Limb (tissue), 2 donors: Measurements from ENCODE around the gene OR56B4.
"Not testable (repeated sequence)": the region's sequence is repeated elsewhere in the genome, so short reads cannot be mapped to it uniquely, and the experiment has no call there.

ENCODE experiments used
- DNase-seq, 2 donors: peaks; one replicate each; pipeline ENCODE4 v3.0.0-alpha.2; 2016; ENCODE audit errors: extremely low spot score in 2 of 2

Gene OR56B4, protein sequence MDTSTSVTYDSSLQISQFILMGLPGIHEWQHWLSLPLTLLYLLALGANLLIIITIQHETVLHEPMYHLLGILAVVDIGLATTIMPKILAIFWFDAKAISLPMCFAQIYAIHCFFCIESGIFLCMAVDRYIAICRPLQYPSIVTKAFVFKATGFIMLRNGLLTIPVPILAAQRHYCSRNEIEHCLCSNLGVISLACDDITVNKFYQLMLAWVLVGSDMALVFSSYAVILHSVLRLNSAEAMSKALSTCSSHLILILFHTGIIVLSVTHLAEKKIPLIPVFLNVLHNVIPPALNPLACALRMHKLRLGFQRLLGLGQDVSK

DNA sequence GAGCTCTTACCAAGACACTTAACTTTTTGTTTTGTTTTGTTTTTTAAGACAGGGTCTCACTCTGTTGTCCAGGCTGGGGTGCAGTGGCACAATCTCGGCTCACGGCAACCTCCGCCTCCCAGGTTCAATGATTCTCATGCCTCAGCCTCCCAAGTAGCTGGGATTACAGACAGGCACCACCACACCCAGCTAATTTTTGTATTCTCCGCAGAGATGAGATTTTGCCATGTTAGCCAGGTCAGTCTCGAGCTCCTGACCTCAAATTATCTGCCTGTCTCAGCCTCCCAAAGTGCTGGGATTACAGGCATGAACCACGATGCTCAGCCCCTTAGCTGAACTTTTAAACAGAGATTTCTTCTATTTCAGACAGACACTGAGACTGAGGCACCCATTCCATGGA, at the start of gene OR56B4:
Gene OR56B4, plus strand, starts transcription at position 301 of the 400 bp plus-strand sequence. Its CDS starts 95 bp downstream, at position 396.
- DNase-seq: not testable (repeated sequence)

DNA sequence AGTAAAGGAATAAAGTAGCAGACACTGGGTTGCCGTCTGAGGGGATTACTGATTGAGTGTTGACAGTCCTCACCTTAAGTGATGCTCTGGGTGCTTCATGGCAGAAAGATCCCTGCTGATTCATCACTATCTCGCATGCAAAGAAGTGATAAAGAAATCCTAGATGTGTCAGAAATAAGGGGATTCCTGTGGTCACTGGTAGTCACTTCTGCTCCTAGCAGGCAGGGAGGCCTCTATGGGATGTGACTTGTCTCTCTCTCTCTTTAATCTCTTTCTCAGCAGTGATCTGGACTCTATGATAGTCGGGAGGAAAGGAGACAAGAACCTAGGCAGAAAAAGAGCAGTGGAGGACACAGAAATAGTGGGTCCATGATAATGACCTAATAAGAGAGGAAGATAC, 46.0 kb upstream of the OR56B4 start:
- DNase-seq: no peak

DNA sequence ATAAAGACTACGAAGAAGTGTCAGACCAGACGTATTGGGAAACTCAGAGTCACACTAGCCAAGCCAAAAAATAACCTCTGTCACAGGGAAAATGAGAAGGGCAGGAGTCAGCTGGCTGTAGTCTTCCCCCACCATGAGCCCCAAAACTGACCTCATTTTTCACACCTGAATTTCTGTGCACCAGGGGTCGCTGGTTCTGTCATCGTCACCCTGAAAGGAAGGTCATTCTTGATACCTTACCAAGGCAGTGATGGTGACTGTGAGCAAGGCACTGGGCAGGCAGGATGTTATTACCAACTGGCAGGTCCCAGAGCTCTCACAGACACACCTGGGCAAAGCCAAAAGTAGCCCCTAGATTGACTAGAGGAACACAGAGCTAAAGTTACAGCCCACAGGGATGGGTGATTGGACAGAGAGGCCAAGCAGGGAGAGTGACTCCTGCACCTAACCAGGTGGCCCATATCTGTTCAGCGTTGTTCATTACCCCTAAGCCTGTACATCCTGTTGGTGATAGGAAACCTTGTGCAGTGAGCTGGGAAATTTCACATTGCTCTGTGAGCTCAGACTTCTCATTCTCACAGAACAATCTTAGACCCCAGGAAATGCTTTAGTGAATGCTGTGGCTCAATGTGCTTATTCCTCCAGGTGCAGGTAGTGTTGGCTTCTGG, 44.7 kb upstream of the OR56B4 start:
- DNase-seq: no peak

DNA sequence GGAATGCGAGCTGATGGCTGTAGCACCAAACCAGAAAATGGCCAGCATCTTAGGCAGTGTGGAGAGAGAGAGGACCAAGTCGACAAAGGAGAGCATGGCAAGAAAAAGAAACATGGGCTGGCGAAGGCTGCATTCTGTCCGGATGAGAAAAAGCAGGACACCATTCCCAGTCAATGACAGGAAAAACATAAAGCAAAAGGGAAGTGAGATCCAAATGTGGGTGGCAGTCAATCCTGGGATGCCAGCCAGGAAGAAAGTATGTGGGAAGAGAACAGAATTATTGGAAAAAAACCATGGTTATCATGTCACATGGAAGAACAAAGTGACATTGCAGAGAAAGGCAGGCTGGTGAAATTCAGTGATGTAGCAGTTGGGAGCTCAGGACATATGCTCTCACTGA, 40.0 kb upstream of the OR56B4 start:
- no peak for DNase-seq

DNA sequence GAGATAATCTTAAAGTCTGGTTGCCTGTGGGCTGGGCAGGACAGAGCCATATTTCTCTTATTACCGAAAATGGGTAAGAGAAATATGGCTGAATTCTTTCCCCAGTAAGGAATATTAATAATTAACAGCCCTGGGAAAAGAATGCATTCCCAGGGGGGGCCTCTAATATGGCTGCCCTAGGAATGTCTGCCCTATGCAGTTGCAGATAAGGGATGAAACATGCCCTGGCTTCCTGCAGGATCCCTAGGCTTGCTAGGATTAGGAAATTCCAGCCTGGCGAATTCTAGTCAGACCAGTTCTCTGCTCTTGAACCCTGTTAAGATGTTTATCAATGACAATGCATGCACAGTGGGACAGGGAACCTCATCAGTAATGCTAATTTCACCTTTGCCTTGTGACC, 31.0 kb upstream of the OR56B4 start:
- not testable (repeated sequence) for DNase-seq

DNA sequence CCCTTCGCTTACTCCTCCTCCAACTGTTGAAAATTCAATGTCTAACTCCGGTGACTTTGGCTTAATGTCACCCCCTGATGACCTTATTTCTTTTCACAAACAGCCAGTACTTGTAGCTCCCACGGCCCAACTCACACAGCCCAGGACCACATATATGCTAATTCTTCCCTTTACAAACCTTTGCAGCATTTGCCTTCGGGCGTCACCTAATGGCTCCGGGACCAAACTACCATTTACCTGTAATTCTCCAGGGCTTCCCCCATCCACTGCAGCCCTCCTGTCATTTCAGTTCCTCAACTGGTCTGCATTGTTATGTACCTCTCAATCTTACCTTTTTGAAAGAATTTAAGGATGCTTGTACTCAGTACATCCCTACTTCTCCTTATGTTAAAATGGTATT, 29.8 kb upstream of the OR56B4 start:
- DNase-seq: no peak

DNA sequence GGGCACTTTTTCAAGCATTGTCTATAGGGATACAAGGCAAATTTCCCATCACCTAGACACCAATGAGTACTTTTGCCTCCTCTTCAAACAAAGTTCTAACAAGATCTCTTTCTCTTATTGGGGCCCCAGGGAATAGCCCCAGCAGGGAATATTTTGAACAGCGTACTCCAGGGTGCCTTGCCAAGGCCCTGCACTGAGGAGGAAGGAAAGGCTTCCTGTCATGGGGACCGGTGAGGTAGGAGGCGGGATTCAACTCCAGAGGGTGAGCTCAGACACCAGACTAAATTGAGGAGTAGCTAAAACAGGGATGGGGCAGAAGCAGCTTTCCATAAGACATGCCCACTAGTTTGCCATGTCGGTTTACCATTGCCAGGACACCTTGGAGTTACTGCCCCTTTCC, 28.0 kb upstream of the OR56B4 start:
- no peak for DNase-seq

DNA sequence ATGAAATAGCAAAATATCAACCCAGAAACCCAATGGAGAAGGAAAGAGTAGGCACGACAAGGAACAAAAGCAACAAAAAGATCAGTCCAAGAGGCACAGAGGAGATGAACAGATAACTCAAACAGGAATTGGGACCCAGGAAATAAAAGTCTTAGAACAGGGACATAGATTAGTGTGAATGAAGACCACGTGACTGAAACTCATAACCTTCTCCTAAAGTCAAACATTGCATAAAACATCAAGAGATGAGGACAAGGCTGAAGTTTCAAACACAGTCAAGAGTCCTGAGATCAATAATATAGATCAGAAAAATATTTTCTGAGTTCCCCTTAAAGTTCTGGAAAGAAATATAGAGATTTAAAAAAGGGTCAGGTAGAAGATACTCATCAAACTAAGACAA, 24.4 kb upstream of the OR56B4 start:
- no peak for DNase-seq

DNA sequence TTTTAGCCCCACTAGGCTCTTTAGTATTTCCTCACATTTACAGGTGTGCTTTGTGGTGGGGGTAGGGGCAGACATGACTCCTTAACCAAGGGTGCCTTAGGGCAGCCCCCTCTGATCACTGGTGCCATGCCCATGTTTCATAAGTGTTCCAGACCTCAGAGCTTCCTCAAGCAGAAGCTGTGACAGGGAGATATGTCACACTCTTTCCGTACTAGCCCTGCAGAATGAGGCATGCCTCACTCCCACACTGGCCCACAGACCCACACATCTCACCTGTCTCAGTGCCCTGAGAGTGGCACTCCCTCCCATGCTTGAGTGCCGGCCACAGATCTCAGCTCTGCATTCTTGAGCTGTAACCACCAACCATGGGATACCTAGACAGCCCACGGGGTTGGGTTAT, 22.9 kb upstream of the OR56B4 start:
- DNase-seq: no peak

DNA sequence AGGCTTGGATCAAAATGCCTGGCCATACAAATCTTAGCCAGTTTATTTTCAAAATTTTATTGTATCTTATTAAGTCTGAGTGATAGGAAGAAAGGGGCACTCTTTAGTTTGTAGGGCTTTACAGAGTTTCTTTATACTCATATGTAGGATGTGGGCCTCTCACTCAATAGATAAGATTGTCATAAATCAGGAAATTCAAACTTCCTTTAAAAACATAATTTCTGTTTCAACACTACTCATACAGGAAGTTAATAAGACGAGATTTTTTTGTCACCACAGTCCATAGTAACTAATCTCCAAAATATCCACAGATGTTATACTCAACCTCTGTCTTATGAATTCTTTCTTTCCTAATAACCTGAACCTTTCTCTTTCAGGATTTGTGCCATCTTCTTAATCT, 13.3 kb upstream of the OR56B4 start:
- DNase-seq: no peak

DNA sequence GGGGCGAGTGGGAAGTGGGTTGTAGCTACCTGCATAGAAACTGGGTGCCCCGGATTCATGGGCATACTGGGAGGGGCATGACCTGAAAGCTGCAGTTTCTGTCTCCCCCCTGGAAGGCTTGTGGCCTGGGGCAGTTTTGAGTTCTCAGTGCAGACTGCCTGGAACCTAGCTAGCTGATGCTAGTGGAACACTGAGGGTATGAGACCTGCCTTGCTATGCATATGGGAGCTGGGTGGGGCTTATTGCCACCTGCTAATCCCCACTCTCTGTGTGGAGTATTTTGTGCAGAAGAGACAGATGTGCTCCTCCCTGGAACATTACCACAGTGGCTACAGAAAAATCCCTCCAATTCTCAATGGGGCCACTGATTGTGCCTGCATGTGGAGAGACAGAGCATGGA, 11.7 kb upstream of the OR56B4 start:
- no peak for DNase-seq

DNA sequence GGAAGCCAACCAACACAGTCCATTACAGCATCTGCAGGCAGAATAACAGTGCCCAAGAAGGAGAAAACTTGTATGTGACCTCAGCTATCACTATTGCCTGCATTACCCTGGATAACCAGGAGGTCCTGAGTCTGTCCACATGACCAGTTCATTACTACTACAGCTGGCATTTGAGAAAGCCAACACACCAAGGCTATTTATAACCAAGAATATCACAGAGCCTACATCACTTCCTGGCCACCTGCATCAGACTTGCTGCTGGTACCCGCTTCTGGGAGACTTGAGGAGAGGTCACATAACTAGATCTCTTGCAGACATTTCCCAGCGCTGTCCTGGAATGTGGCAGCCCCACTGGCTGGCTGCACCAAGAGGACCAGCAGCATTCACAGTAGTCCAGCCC, 11.1 kb upstream of the OR56B4 start:
- no peak for DNase-seq

DNA sequence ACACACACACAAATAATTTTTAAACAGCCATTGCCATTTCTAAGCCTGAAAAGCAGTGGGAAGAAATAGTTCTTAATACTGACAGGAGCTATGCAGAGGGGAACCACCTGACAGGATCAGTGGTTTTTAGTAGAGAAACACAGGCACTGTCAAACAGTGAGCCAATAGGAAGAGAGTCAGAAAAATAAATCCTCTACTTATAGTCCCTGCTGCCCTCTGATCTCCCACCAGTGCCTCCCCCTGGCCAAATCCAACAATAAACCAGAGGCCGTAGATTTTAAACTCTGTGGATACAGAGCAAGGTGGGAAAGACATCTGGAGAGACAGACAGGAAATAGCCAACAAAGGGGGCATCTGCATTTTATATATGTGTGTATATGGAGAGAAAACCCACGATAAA, 7.9 kb upstream of the OR56B4 start:
- DNase-seq: no peak

DNA sequence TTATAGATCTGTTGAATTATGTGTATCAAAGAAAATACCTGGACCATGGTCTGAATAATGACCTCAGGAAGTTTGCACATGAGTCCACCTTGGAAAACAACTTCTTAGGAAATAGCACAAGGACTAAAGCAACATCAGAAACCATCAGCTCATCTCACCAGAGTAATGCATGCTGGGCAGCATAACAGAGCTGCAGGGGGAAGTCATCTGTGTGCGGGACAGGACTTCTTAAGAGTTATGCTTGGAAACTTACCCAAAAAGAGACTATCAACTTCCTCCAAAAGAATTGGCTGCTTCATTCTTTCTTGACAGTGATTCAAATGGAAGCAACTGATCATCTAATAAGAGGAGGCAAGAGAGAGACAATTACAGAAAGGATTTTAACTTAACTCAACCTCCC, 2.5 kb downstream of the OR56B4 start:
- DNase-seq: no peak

DNA sequence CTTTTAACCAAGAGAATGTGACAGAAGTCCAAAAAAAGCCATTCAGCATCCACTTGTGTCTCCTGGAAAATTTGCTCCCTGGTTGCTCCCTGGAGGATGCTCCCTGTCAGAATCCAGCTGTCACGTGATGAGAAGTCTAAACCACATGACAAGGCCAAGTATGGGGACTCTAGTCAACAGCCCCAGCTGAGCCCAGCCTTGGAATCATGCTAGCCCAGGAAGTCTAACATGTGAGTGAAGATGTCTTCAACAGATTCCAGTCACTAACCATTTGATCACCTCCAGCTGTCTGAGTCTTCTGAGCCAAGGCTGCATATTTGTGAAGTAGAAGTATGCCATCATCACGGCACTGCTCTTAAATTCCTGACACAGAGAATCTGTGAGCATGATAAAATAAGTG, 4.2 kb downstream of the OR56B4 start:
- no peak for DNase-seq

DNA sequence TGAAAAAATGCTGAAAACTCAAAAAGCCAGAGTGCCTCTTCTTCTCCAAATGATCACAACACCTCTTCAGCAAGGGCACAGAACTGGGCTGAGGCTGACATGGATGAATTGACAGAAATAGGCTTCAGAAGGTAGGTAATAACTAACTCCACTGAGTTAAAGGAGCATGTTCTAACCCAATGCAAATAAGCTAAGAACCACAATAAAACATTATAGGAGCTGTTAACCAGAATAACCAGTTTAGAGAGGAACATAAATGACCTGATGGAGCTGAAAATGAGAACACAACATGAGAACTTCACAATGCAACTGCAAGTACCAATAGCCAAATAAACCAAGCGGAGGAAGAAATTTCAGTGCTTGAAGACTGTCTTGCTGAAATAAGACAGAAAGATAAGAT, 9.2 kb downstream of the OR56B4 start:
- no peak for DNase-seq

DNA sequence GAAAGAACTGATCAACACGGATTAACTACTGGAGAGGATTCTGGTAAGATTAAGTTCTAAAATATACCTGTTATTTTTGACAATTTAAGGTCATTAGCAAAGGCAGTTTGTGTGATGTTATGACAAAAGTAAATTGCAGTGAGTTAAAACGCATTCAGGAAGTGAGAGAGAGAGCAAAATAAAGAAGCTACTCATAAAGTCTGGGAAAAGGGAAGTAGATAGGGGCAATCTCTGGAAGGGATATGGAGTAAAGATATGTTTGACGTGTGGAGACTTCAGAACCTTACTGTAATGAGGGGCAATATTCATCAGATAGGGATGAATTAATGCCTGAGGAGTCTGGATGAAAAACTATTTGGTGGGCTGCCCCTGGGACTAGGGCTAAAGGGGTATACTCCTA, 16.8 kb downstream of the OR56B4 start:
- no peak for DNase-seq

DNA sequence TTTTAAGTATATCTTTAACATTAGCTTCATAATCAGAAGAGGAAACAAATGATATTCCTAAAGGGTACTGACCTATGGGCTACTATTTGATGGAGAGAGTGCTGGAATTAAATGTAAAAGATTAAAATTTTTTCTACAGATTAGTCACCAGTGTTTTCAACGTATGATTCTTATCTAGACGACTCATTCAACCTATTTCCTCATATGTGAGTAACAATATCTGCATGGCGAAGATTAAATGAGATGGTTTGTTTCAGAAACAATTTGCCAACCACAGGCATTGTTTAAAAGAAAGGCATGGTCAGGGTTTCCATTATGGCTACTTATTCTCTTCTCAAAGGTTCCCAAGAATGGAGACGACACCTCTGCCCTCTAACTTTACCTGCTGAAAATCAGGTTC, 20.4 kb downstream of the OR56B4 start:
- DNase-seq: no peak

DNA sequence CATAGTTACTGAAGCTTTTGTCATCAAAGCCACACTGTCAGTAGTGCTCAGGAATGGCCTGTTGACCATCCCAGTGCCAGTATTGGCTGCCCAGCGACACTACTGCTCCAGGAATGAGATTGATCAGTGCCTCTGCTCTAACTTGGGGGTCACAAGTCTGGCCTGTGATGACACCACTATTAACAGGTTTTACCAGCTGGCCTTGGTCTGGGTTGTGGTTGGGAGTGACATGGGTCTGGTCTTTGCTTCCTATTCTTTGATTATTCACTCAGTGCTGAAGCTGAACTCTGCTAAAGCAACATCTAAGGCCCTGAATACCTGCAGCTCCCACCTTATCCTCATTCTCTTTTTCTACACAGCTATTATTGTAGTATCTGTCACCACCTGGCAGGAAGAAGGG, 21.5 kb downstream of the OR56B4 start:
- no peak for DNase-seq

DNA sequence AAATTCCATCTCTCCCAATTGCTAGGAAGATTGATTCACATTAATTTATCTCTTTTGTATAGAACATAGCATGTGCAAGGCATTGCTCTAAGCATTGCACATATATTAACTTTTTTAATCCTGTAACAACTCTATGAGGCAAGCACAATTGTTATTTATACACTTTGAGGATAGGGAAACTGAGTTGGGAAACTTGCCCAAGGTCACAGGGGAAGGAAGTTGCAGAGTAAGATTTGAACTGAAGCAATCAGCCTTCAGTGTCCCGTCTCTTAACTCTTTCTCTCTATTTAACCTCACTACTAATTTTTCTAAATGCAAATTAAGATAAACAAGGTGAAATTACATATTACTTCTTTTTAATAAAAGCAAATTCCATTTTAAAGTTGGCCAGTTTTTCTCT, 22.2 kb downstream of the OR56B4 start:
- DNase-seq: no peak

DNA sequence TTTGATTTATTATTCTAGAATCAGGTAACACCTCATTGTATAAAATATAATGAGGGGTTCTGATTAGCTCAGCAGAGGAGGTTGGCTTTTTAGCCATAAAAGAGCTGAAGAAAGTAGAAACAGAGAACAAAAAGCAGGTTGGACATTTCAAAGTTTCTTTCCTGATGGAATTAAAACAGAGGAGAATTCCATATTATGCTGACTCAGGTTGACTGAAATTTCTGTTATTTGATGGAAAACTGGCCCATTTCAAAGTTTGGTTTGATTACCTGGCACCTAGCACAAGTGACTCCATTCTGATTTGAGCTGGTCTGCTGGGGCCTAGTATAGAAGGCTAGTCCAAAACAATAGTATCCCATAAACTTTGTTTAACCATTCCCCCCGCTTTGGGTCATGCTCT, 24.9 kb downstream of the OR56B4 start:
- no peak for DNase-seq

DNA sequence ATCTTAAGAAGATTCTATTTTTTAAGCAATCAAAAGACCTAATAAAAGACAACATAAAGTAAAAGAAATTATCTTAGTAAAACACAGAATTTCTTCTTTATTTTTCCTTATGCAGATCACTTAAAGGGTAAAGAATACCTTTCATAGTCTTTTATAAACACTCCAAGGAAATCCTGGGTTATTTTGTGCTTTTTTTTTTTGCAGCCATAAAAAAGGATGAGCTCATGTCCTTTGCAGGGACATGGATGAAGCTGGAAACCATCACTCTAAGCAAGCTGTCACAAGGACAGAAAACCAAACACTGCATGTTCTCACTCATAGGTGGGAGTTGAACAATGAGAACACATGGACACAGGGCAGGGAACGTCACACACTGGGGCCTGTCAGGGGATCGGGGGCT, 28.5 kb downstream of the OR56B4 start:
- not testable (repeated sequence) for DNase-seq

DNA sequence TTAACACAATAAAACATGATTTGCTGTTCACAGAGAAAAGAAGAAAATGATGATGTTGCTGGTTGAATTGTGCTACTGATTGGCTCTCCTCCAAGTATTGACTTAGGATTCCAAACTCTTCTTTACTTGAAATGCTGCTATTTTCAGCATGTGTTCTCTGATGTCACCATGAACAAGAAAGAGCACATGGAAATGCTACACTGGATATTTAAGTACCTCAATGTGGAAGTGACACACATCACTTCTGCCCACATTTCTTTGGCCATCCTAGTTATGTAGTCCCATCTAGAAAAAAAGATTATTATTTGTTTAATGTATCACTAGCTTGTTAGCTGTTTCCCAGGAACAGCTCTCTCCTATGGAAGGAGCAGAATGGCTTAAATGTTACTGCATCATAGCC, 35.5 kb downstream of the OR56B4 start:
- DNase-seq: no peak
